ENCODE data around the gene ITGB4. TPM values are rescaled to one million over a fixed set of nuclear protein-coding genes. Genes with fewer than 3 reads are reported as not detected.

Gene ITGB4
- total and polyA plus RNA-seq, 2 of the 13 experiments (the other 11 are each of a cell fraction or from before 2014, with no cell fraction given) = 6.9 to 14.5 TPM

DNA sequence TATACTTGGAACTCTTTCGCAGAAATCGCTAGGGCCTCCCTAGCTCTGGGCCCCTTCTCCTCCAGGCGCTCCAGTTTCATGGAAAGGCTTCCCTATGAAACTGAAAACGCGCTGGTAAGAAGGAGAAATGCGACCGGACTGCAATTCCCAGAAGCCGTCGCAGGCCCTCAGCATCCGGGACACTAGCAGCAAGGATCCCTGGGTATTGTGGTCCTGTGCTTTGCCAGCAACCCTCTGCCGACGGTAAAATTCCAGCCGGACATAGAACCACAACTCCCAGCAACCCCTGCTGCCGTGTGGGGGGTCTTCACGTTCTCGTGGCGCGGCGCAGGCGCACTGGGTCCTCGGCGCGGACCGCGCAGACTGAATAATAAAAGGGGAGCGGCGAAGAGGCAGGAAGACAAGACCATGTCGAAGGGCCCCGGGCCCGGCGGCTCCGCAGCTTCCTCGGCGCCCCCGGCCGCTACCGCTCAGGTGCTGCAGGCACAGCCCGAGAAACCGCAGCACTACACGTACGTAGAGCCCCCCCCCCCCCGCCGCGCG is 63.3 kb downstream of the ITGB4 start, which contains the start of gene UNK (continued):
- TF ChIP-seq PAF1 (CRISPR knock-in tag; IDR thresholded peaks at IDR 0.05) (no peak), ZFP1 (CRISPR knock-in tag; IDR thresholded peaks at IDR 0.05) (no peak), ZNF24 (IDR thresholded peaks at IDR 0.05) (no peak), EP300 (IDR thresholded peaks at IDR 0.05; ENCODE audit: low read depth in 2 of 2, low read length in 2 of 2) (peak; percentile 62 to 68; a peak in 3 of 4 replicates), EP300 (CRISPR knock-in tag; IDR thresholded peaks at IDR 0.05; ENCODE audit: borderline replicate concordance) (no peak), ZNF772 (CRISPR knock-in tag; IDR thresholded peaks at IDR 0.05) (no peak), ZNF251 (CRISPR knock-in tag; IDR thresholded peaks at IDR 0.05) (no peak), CCAR2 (optimal IDR thresholded peaks at IDR 0.05; ENCODE audit: low read depth, low read length) (no peak), ZMYM4 (CRISPR knock-in tag; IDR thresholded peaks at IDR 0.05) (no peak; the same call in none of the 2 replicates), NCOA1 (CRISPR knock-in tag; IDR thresholded peaks at IDR 0.05) (no peak; the same call in 1 of the 2 replicates), EEA1 (CRISPR knock-in tag; IDR thresholded peaks at IDR 0.05; ENCODE audit: borderline replicate concordance) (no peak; the same call in 1 of the 2 replicates), ZNF788 (CRISPR knock-in tag; IDR thresholded peaks at IDR 0.05; ENCODE audit: borderline replicate concordance) (no peak; the same call in 1 of the 2 replicates), PHF8 (CRISPR knock-in tag; IDR thresholded peaks at IDR 0.05) (no peak), NFKB2 (CRISPR knock-in tag; IDR thresholded peaks at IDR 0.05; ENCODE audit: borderline replicate concordance) (no peak), ZFYVE20 (CRISPR knock-in tag; IDR thresholded peaks at IDR 0.05; ENCODE audit: borderline replicate concordance, low read depth) (no peak), ZNF570 (CRISPR knock-in tag; IDR thresholded peaks at IDR 0.05; ENCODE audit: borderline replicate concordance) (no peak), ZNF451 (CRISPR knock-in tag; IDR thresholded peaks at IDR 0.05) (no peak; the same call in 1 of the 2 replicates)
- TF ChIP-seq, protein P1, sequence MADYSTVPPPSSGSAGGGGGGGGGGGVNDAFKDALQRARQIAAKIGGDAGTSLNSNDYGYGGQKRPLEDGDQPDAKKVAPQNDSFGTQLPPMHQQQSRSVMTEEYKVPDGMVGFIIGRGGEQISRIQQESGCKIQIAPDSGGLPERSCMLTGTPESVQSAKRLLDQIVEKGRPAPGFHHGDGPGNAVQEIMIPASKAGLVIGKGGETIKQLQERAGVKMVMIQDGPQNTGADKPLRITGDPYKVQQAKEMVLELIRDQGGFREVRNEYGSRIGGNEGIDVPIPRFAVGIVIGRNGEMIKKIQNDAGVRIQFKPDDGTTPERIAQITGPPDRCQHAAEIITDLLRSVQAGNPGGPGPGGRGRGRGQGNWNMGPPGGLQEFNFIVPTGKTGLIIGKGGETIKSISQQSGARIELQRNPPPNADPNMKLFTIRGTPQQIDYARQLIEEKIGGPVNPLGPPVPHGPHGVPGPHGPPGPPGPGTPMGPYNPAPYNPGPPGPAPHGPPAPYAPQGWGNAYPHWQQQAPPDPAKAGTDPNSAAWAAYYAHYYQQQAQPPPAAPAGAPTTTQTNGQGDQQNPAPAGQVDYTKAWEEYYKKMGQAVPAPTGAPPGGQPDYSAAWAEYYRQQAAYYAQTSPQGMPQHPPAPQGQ (CRISPR knock-in tag; IDR thresholded peaks at IDR 0.05; ENCODE audit: borderline replicate concordance) = no peak
- TF ChIP-seq, protein P2, sequence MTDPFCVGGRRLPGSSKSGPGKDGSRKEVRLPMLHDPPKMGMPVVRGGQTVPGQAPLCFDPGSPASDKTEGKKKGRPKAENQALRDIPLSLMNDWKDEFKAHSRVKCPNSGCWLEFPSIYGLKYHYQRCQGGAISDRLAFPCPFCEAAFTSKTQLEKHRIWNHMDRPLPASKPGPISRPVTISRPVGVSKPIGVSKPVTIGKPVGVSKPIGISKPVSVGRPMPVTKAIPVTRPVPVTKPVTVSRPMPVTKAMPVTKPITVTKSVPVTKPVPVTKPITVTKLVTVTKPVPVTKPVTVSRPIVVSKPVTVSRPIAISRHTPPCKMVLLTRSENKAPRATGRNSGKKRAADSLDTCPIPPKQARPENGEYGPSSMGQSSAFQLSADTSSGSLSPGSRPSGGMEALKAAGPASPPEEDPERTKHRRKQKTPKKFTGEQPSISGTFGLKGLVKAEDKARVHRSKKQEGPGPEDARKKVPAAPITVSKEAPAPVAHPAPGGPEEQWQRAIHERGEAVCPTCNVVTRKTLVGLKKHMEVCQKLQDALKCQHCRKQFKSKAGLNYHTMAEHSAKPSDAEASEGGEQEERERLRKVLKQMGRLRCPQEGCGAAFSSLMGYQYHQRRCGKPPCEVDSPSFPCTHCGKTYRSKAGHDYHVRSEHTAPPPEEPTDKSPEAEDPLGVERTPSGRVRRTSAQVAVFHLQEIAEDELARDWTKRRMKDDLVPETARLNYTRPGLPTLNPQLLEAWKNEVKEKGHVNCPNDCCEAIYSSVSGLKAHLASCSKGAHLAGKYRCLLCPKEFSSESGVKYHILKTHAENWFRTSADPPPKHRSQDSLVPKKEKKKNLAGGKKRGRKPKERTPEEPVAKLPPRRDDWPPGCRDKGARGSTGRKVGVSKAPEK (CRISPR knock-in tag; IDR thresholded peaks at IDR 0.05; ENCODE audit: borderline replicate concordance) = no peak
- TF ChIP-seq, protein P3, sequence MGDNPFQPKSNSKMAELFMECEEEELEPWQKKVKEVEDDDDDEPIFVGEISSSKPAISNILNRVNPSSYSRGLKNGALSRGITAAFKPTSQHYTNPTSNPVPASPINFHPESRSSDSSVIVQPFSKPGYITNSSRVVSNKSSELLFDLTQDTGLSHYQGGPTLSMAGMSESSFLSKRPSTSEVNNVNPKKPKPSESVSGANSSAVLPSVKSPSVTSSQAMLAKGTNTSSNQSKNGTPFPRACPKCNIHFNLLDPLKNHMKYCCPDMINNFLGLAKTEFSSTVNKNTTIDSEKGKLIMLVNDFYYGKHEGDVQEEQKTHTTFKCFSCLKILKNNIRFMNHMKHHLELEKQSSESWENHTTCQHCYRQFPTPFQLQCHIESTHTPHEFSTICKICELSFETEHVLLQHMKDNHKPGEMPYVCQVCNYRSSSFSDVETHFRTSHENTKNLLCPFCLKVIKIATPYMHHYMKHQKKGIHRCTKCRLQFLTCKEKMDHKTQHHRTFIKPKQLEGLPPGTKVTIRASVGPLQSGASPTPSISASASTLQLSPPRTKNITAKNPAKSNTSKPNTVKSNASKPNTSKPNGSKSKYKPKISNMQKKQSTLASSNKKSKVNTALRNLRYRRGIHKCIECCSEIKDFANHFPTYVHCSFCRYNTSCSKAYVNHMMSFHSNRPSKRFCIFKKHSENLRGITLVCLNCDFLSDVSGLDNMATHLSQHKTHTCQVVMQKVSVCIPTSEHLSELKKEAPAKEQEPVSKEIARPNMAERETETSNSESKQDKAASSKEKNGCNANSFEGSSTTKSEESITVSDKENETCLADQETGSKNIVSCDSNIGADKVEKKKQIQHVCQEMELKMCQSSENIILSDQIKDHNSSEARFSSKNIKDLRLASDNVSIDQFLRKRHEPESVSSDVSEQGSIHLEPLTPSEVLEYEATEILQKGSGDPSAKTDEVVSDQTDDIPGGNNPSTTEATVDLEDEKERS (CRISPR knock-in tag; IDR thresholded peaks at IDR 0.05) = no peak
- TF ChIP-seq, protein P4, sequence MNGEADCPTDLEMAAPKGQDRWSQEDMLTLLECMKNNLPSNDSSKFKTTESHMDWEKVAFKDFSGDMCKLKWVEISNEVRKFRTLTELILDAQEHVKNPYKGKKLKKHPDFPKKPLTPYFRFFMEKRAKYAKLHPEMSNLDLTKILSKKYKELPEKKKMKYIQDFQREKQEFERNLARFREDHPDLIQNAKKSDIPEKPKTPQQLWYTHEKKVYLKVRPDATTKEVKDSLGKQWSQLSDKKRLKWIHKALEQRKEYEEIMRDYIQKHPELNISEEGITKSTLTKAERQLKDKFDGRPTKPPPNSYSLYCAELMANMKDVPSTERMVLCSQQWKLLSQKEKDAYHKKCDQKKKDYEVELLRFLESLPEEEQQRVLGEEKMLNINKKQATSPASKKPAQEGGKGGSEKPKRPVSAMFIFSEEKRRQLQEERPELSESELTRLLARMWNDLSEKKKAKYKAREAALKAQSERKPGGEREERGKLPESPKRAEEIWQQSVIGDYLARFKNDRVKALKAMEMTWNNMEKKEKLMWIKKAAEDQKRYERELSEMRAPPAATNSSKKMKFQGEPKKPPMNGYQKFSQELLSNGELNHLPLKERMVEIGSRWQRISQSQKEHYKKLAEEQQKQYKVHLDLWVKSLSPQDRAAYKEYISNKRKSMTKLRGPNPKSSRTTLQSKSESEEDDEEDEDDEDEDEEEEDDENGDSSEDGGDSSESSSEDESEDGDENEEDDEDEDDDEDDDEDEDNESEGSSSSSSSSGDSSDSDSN (CRISPR knock-in tag; IDR thresholded peaks at IDR 0.05) = no peak
